ENCODE measurements around the gene ZNF385C.
A peak's percentile ranks its signal among the peaks of the same experiment; 100 is the strongest.

Gene ZNF385C

GRCh38 chr17:42045719-42046118 is 52.6 kb downstream of the ZNF385C start:
- no peaks in the 10 kb centered on the region for H3K36me3 ChIP-seq (ENCODE audit: insufficient read depth, low read length)
- H3K4me1 ChIP-seq (ENCODE audit: insufficient read depth, low read length), result no peaks in the 10 kb centered on the region

DNA sequence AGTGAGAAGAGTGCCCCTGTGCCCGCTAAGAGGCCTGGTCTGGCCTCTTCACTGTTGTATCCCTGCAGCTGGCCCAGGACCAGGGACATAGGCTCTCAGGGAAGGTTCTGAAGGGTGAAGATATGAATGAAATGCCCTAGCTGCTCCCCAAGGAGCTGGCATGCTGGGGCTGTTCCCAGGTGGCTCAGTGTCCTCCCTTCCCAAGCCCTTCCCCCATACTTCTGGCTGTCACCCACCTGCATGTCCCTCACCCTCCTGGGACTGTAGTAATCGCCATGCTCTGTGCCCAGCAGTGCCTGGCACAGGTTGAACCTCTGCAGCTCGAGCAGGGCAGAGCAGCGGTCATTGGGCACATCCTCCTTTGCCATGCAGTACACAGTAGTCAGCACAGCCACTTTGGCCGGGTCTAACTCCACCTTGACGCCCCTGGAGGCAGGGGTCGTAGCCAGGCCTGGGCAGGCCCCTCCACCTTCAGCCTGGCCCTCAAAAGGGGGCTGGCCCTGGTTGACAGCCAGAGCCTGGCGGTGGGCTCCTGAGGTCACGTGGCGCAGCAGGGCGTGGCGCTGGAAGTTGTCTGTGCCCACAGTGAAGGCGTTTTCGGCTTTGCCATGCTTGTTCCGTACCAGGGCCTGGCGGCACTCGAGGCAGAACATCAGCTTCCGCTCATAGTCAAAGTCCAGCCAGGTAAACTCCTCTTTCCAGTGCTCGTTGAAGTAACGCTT is 55.5 kb downstream of the ZNF385C start:
- Histone ChIP-seq H3K36me3 (ENCODE audit: insufficient read depth, low read length) (no peaks in the 10 kb centered on the region), H3K4me1 (ENCODE audit: insufficient read depth, low read length) (peaks cover 6% of the 10 kb centered on the region; the same call in 1 of the 2 replicates), H3K9me3 (ENCODE audit: control insufficient read depth, insufficient read depth, low read length) (no peaks in the 10 kb centered on the region), H3K9ac (ENCODE audit: low read depth, low read length) (no peak overlapping the region)

More at GRCh38 chr17:42045719-42046118, 52.6 kb downstream of the ZNF385C start:
- no peak overlapping the region for H3K9ac ChIP-seq (ENCODE audit: low read depth, low read length)
- no peaks in the 10 kb centered on the region for H3K9me3 ChIP-seq (ENCODE audit: control insufficient read depth, insufficient read depth, low read length)

DNA sequence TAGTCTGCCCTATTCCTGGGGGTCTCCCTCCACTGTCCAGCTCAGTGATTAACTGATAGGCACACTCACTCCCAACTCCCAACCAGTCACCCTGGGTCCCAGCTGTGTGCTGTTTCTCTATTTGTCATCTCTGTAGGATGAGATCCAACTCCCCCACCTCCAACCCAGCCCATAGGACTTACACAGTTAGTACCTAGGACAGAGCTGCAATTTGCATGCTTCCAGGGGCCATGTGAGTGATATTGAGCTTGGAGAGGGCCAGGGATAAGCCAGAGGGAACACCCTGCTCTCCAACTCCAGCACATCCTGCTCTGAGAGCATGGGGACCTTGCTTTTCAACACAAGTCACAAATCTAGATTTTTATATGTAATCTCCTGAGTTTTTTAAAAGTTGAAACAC is 56.7 kb downstream of the ZNF385C start:
- Histone ChIP-seq H3K9me3 (ENCODE audit: control insufficient read depth, insufficient read depth, low read length) (no peaks in the 10 kb centered on the region), H3K4me1 (ENCODE audit: insufficient read depth, low read length) (peaks cover 16% of the 10 kb centered on the region), H3K9ac (ENCODE audit: low read depth, low read length) (no peak overlapping the region), H3K36me3 (ENCODE audit: insufficient read depth, low read length) (no peaks in the 10 kb centered on the region)

GRCh38 chr17:42040818-42041217 is 57.5 kb downstream of the ZNF385C start:
- H3K4me1 ChIP-seq (ENCODE audit: insufficient read depth, low read length), result peaks cover 16% of the 10 kb centered on the region
- H3K36me3 ChIP-seq (ENCODE audit: insufficient read depth, low read length), result no peaks in the 10 kb centered on the region
- no peak overlapping the region for H3K9ac ChIP-seq (ENCODE audit: low read depth, low read length)
- H3K9me3 ChIP-seq (ENCODE audit: control insufficient read depth, insufficient read depth, low read length), result no peaks in the 10 kb centered on the region

DNA sequence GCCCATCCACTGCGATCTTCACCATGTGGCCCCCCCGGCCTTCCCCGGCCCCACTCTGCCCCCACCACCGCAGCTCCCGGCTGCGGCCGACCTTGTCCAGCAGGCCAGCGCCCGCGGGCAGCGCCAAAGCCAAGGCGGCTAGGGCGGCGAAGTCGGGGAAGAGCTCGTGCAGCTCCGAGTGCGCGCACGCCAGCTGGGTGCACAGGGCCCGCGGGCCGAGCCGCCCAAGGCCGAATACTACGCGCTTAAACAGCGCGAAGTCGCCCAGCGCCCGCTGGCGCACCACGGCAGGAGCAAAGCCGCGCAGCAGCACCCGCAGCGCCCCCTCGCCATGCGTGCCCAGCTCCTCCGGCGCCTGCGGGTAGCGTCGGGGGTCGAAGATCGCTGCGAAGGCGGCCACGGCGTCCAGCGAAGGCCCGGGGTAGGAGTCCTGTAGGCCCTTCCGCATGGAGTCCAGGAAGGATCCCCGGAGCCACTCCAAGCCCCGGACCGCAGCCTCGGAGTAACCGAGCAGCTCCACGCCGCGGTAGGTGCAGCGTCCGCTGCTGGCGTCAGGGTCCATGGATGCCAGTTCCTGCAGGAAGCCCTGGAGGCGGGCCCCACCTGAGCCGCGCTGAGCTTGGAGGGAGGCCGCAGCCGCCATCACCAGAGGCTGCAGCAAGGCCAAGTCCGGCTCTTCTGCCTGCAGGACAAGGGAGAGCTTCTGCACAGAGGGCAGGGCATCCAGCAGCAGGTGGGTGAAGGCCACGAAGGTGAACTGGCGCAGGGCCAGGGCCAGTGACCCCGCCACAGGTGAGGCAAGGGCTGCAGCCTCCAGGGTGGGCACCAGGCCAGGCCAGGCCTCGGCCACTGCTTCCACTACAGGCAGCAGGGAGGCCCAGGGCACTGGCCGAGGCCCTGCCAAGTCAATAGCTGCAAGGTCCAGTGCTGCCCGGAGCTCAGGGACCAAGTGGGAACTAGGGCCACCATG is 58.2 kb downstream of the ZNF385C start:
- H3K4me1 ChIP-seq (ENCODE audit: insufficient read depth, low read length), result peaks cover 16% of the 10 kb centered on the region
- no peak overlapping the region for H3K9ac ChIP-seq (ENCODE audit: low read depth, low read length)
- H3K9me3 ChIP-seq (ENCODE audit: control insufficient read depth, insufficient read depth, low read length), result no peaks in the 10 kb centered on the region
- no peaks in the 10 kb centered on the region for H3K36me3 ChIP-seq (ENCODE audit: insufficient read depth, low read length)

- Histone ChIP-seq H3K9me3 (ENCODE audit: control insufficient read depth, insufficient read depth, low read length) (no peaks in the 10 kb centered on the region), H3K4me1 (ENCODE audit: insufficient read depth, low read length) (peaks cover 16% of the 10 kb centered on the region), H3K36me3 (ENCODE audit: insufficient read depth, low read length) (no peaks in the 10 kb centered on the region), H3K9ac (ENCODE audit: low read depth, low read length) (no peak overlapping the region)
These were observed 59.9 kb downstream of the ZNF385C start for GRCh38 chr17:42038221-42038973.

DNA sequence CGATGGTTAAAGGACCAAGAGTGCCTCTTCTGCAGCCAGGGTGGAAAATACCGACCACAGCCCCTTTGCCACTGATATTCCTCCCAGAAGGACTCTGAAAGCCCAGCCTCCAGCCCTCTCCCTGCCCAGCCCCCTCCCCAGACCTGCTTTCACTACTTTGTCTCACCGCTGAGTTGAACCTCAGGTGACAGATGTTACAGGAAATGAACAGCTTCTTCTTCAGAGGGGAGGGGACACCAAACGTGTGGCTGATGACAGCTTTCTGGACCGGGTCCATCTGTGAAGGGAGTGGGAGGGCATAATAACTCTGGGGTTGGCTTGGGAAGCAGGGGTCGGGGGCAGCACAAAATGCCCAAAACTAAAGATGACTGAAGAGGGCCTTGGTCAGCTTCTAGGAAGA is 64.2 kb downstream of the ZNF385C start:
- no peaks in the 10 kb centered on the region for H3K36me3 ChIP-seq (ENCODE audit: insufficient read depth, low read length)
- H3K9ac ChIP-seq (ENCODE audit: low read depth, low read length), result no peak overlapping the region
- peaks cover 16% of the 10 kb centered on the region for H3K4me1 ChIP-seq (ENCODE audit: insufficient read depth, low read length)
- no peaks in the 10 kb centered on the region for H3K9me3 ChIP-seq (ENCODE audit: control insufficient read depth, insufficient read depth, low read length)

DNA sequence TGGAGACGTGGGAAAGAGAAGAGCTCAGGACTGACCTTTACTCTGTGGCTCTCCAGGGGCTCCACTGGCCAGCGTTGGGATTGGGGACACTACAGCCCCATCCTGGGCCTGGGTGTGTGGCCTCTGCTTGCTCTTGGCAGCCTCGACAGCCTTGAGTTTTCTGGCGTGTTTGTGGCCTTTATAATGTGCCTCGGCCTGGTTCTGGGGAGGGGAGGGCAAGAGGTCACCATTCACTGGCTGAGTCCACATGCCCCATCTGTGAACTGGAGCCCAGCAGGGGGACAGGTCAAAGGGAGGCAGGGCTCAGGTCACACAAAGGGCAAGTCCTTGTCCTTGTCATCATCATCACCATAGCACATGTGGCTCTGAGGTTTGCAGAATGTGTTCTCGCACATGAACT is 66.7 kb downstream of the ZNF385C start:
- Histone ChIP-seq H3K9ac (ENCODE audit: low read depth, low read length) (no peak overlapping the region), H3K4me1 (ENCODE audit: insufficient read depth, low read length) (peaks cover 20% of the 10 kb centered on the region; the same call in 1 of the 2 replicates), H3K9me3 (ENCODE audit: control insufficient read depth, insufficient read depth, low read length) (no peaks in the 10 kb centered on the region), H3K36me3 (ENCODE audit: insufficient read depth, low read length) (no peaks in the 10 kb centered on the region)

DNA sequence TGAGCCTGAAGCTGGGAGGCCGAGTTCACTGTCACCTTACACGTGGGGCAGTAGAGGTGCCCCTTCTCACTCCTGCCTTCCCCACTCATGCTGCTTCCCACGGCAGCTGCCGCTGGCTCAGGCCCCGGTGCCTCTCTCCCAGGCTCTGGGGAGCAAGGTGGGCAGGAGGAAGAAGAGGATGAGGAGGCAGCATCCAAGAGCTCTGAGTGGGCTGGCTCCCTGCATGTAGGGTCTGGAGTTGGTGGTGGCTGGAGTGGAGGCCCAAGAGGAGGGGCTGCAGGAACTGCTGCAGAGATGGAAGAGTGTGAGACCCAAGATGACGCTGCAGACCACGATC is 69.5 kb downstream of the ZNF385C start:
- Histone ChIP-seq H3K9me3 (ENCODE audit: control insufficient read depth, insufficient read depth, low read length) (no peaks in the 10 kb centered on the region), H3K9ac (ENCODE audit: low read depth, low read length) (no peak overlapping the region), H3K36me3 (ENCODE audit: insufficient read depth, low read length) (peaks cover 10% of the 10 kb centered on the region), H3K4me1 (ENCODE audit: insufficient read depth, low read length) (peaks cover 29% of the 10 kb centered on the region; the same call in 1 of the 2 replicates)

- Histone ChIP-seq H3K36me3 (ENCODE audit: insufficient read depth, low read length) (peaks cover 13% of the 10 kb centered on the region), H3K4me1 (ENCODE audit: insufficient read depth, low read length) (peaks cover 29% of the 10 kb centered on the region; the same call in 1 of the 2 replicates), H3K9me3 (ENCODE audit: control insufficient read depth, insufficient read depth, low read length) (no peaks in the 10 kb centered on the region), H3K9ac (ENCODE audit: low read depth, low read length) (peak overlapping the region; percentile 43; the same call in 1 of the 2 replicates)
These were observed 70.1 kb downstream of the ZNF385C start for GRCh38 chr17:42027961-42028790.

DNA sequence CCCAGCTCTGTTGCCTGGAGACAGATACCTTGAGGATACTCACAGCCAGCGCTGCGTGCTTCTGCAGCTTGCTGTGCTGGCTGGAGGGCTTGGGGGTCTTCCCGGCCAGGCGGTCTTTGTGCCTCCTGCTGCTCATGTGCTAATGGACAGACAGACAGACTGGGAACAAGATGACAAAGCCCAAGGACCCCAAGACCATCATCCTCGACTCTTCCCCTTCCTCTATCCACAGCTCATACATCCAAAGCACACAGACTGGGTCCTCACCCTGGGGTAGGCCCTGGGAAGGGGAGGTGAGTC is 70.7 kb downstream of the ZNF385C start:
- peaks cover 29% of the 10 kb centered on the region; the same call in 1 of the 2 replicates for H3K4me1 ChIP-seq (ENCODE audit: insufficient read depth, low read length)
- H3K36me3 ChIP-seq (ENCODE audit: insufficient read depth, low read length), result peaks cover 14% of the 10 kb centered on the region
- H3K9me3 ChIP-seq (ENCODE audit: control insufficient read depth, insufficient read depth, low read length), result no peaks in the 10 kb centered on the region
- no peak overlapping the region for H3K9ac ChIP-seq (ENCODE audit: low read depth, low read length)

DNA sequence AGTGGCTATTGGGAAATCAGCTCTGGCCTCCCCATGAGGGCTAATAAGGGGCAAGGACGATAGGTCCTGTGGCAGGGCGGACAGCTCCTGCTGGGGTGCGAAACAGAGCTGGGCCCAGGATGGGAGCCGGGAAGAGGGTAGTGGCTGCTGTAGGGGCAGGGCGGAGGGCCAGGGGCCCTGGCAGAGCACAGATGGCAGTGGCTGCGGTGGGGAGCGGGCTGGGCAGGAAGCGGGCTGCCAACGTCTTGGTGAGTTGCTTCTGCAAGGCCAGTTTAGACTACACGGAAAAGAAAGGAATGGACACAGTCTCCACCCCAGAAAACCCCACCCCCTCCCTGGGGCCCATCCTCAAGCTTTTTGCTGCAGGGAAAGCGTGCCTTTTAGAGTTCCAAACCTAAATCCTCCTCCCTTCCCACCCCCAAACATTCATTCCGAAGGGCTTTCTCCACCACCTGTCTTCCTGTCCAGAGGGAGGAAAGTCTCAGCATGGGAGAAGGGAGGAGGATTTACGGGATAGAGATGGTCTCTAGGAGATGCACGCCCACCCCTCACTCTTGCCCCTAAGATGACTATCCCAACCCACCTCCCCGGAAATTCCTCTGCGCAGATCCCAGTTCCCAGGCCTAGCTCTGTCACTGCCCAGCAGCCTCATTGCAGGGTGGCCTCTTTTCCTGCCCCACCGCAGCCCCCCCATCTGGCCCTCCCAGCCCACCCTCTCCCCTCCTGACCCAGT is 71.2 kb downstream of the ZNF385C start:
- no peak overlapping the region for H3K9ac ChIP-seq (ENCODE audit: low read depth, low read length)
- H3K4me1 ChIP-seq (ENCODE audit: insufficient read depth, low read length), result peaks cover 29% of the 10 kb centered on the region; the same call in 1 of the 2 replicates
- H3K9me3 ChIP-seq (ENCODE audit: control insufficient read depth, insufficient read depth, low read length), result no peaks in the 10 kb centered on the region
- peaks cover 14% of the 10 kb centered on the region for H3K36me3 ChIP-seq (ENCODE audit: insufficient read depth, low read length)

DNA sequence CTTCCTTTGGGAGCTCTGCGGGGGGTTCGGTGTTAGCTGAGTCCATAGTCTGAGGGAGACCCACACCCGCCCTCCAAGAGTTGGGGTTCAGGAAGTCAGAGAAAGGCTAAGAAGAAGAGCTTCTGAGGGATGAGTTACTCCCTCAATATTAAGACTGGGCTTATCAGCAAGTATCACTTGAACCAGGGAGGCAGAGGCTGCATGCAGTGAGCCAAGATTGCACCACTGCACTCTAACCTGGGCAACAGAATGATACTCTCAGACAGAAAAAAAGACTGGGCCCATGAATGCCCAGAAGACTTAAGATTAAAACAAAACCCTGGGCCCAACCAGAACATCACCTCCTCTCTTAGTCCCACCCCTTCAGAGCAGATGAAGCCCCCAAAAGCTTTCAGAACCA is 72.3 kb downstream of the ZNF385C start:
- Histone ChIP-seq H3K9ac (ENCODE audit: low read depth, low read length) (no peak overlapping the region), H3K36me3 (ENCODE audit: insufficient read depth, low read length) (peaks cover 18% of the 10 kb centered on the region), H3K4me1 (ENCODE audit: insufficient read depth, low read length) (peaks cover 33% of the 10 kb centered on the region)

More for the DNA sequence above, 72.3 kb downstream of the ZNF385C start:
- no peaks in the 10 kb centered on the region for H3K9me3 ChIP-seq (ENCODE audit: control insufficient read depth, insufficient read depth, low read length)
